Stomach (tissue), 4 donors: Measurements from ENCODE around the gene ZNF423.

Experiments used
- CTCF ChIP-seq, 7 experiments: fragments of 450-650 bp in 4 of 7; fragments of 200-600 bp in 3 of 7; sonication (generic) in 3 of 7; IDR thresholded peaks; one replicate each; pipeline ENCODE4 v1.5.1; 2016 to 2019; ENCODE audit warnings: antibody characterized with exemption in 7 of 7, control low read depth in 2 of 7, mild to moderate bottlenecking in 1 of 7
- EP300 ChIP-seq: sonication (generic); formaldehyde crosslinking; IDR thresholded peaks from one replicate; pipeline ENCODE4 v1.6.1; 2017; ENCODE audit warnings: antibody characterized with exemption
- POLR2A ChIP-seq, 4 donors: fragments of 450-650 bp; IDR thresholded peaks; one replicate each; pipeline ENCODE4 v1.6.1; 2016; ENCODE audit warnings: antibody characterized with exemption in 4 of 4, control low read depth in 2 of 4, mild to moderate bottlenecking in 1 of 4, moderate library complexity in 1 of 4
- POLR2AphosphoS5 ChIP-seq, 3 donors: sonication (generic); formaldehyde crosslinking; IDR thresholded peaks; one replicate each; pipeline ENCODE4 v1.6.1; 2016; ENCODE audit warnings: antibody characterized with exemption in 3 of 3

GRCh38 chr16:49497466-49497865, 358.4 kb downstream of the ZNF423 start:
- TF ChIP-seq CTCF (IDR thresholded peaks at IDR 0.05) (no peak), EP300 (no peak), POLR2A (IDR thresholded peaks at IDR 0.05) (no peak), POLR2AphosphoS5 (IDR thresholded peaks at IDR 0.05) (no peak)
